ENCODE data around the gene PLEKHG2.

- TF ChIP-seq CTCF (conservative IDR thresholded peaks at IDR 0.05; ENCODE audit: low read length) = no peak
- no peak for TF ChIP-seq EZH2phosphoT487 (IDR thresholded peaks at IDR 0.05; ENCODE audit: borderline replicate concordance)
Observed at GRCh38 chr19:39370735-39371134, 41.7 kb upstream of the PLEKHG2 start.

Measured in Loucy (cell line).